ENCODE results near the gene CNDP2. TPM values are rescaled to one million over a fixed set of nuclear protein-coding genes. Genes with fewer than 3 reads are reported as not detected.

The CNDP2 gene
- total and polyA plus RNA-seq, 9 donors = 27.5 to 82.3 (median 59.5) TPM

GRCh38 chr18:74454279-74454751, 41.8 kb upstream of the CNDP2 start:
- H3K36me3 ChIP-seq (ENCODE audit: control insufficient read depth, insufficient read depth, low read length) = no peaks in the 10 kb centered on the region
- H3K9me3 ChIP-seq (replicated peaks; ENCODE audit: control insufficient read depth, low read depth, low read length) = no peaks in the 10 kb centered on the region
- H3K4me1 ChIP-seq (ENCODE audit: control insufficient read depth, insufficient read depth, low read length) = peaks cover 25% of the 10 kb centered on the region
- no peak overlapping the region for H3K27ac ChIP-seq (ENCODE audit: low read length)
- H3K27me3 ChIP-seq (ENCODE audit: control insufficient read depth, insufficient read depth, low read length) = peaks cover 58% of the 10 kb centered on the region
- no peak for DNase-seq
- no peak overlapping the region for H3K4me3 ChIP-seq (ENCODE audit: low read length)
- 90% methylated on average over 2 of the region's 9 CpGs for WGBS (ENCODE audit: insufficient coverage)

- Histone ChIP-seq H3K36me3 (ENCODE audit: control insufficient read depth, insufficient read depth, low read length) (no peaks in the 10 kb centered on the region), H3K27me3 (ENCODE audit: control insufficient read depth, insufficient read depth, low read length) (peaks cover 64% of the 10 kb centered on the region), H3K4me3 (ENCODE audit: low read length) (no peak overlapping the region), H3K4me1 (ENCODE audit: control insufficient read depth, insufficient read depth, low read length) (peaks cover 30% of the 10 kb centered on the region), H3K9me3 (replicated peaks; ENCODE audit: control insufficient read depth, low read depth, low read length) (no peaks in the 10 kb centered on the region), H3K27ac (ENCODE audit: low read length) (no peak overlapping the region)
- DNase-seq = no peak
- no CpG with 5 or more reads among the region's 10 CpGs for WGBS (ENCODE audit: insufficient coverage)
Measured at GRCh38 chr18:74455386-74455785, 40.8 kb upstream of the CNDP2 start.

- 0% methylated on average over 5 of the region's 7 CpGs for WGBS (ENCODE audit: insufficient coverage)
- Histone ChIP-seq H3K36me3 (ENCODE audit: control insufficient read depth, insufficient read depth, low read length) (no peaks in the 10 kb centered on the region), H3K4me3 (ENCODE audit: low read length) (peak overlapping the region; percentile 58), H3K4me1 (ENCODE audit: control insufficient read depth, insufficient read depth, low read length) (peaks cover 34% of the 10 kb centered on the region), H3K27me3 (ENCODE audit: control insufficient read depth, insufficient read depth, low read length) (peaks cover 64% of the 10 kb centered on the region), H3K27ac (ENCODE audit: low read length) (no peak overlapping the region), H3K9me3 (replicated peaks; ENCODE audit: control insufficient read depth, low read depth, low read length) (no peaks in the 10 kb centered on the region)
- DNase-seq = no peak
Measured at GRCh38 chr18:74456017-74456348, 40.2 kb upstream of the CNDP2 start.

- no peaks in the 10 kb centered on the region for H3K36me3 ChIP-seq (ENCODE audit: control insufficient read depth, insufficient read depth, low read length)
- H3K4me3 ChIP-seq (ENCODE audit: low read length) = peak overlapping the region; percentile 58
- peak overlapping the region; percentile 47 for H3K27ac ChIP-seq (ENCODE audit: low read length)
- DNase-seq = peak; percentile 45
- peaks cover 34% of the 10 kb centered on the region for H3K4me1 ChIP-seq (ENCODE audit: control insufficient read depth, insufficient read depth, low read length)
- no peaks in the 10 kb centered on the region for H3K9me3 ChIP-seq (replicated peaks; ENCODE audit: control insufficient read depth, low read depth, low read length)
- peaks cover 67% of the 10 kb centered on the region for H3K27me3 ChIP-seq (ENCODE audit: control insufficient read depth, insufficient read depth, low read length)
- under 1% methylated on average over 69 of the region's 69 CpGs for WGBS (ENCODE audit: insufficient coverage)
Measured at GRCh38 chr18:74456349-74457042, 39.7 kb upstream of the CNDP2 start.

GRCh38 chr18:74457043-74457724, 39.0 kb upstream of the CNDP2 start, which contains the start of gene DIPK1C:
TSS of gene DIPK1C (minus strand) at chr18:74457308. CDS start at chr18:74457259, 49 bp downstream.
- under 1% methylated on average over 70 of the region's 76 CpGs for WGBS (ENCODE audit: insufficient coverage)
- Histone ChIP-seq H3K4me3 (ENCODE audit: low read length) (peak within 1 kb of the TSS; percentile 58), H3K27me3 (ENCODE audit: control insufficient read depth, insufficient read depth, low read length) (peaks cover 64% of the 10 kb centered on the region), H3K27ac (ENCODE audit: low read length) (peak within 1 kb of the TSS; percentile 47), H3K36me3 (ENCODE audit: control insufficient read depth, insufficient read depth, low read length) (no peaks in the 10 kb centered on the region), H3K4me1 (ENCODE audit: control insufficient read depth, insufficient read depth, low read length) (peaks cover 34% of the 10 kb centered on the region), H3K9me3 (replicated peaks; ENCODE audit: control insufficient read depth, low read depth, low read length) (no peaks in the 10 kb centered on the region)
- peak; percentile 44 for DNase-seq

GRCh38 chr18:74457725-74458421, 38.3 kb upstream of the CNDP2 start:
- Histone ChIP-seq H3K36me3 (ENCODE audit: control insufficient read depth, insufficient read depth, low read length) (no peaks in the 10 kb centered on the region), H3K4me1 (ENCODE audit: control insufficient read depth, insufficient read depth, low read length) (peaks cover 35% of the 10 kb centered on the region), H3K4me3 (ENCODE audit: low read length) (peak overlapping the region; percentile 17), H3K9me3 (replicated peaks; ENCODE audit: control insufficient read depth, low read depth, low read length) (no peaks in the 10 kb centered on the region), H3K27me3 (ENCODE audit: control insufficient read depth, insufficient read depth, low read length) (peaks cover 62% of the 10 kb centered on the region), H3K27ac (ENCODE audit: low read length) (peak overlapping the region; percentile 29)
- DNase-seq = peak; percentile 63
- WGBS (ENCODE audit: insufficient coverage) = 20% methylated on average over 23 of the region's 34 CpGs

GRCh38 chr18:74459889-74460288, 36.3 kb upstream of the CNDP2 start:
- peak; percentile 94 for DNase-seq
- WGBS (ENCODE audit: insufficient coverage) = 29% methylated on average over 2 of the region's 7 CpGs

GRCh38 chr18:74460825-74461224, 35.3 kb upstream of the CNDP2 start:
- no peak for DNase-seq
- Histone ChIP-seq H3K27ac (ENCODE audit: low read length) (peak overlapping the region; percentile 82), H3K9me3 (replicated peaks; ENCODE audit: control insufficient read depth, low read depth, low read length) (no peaks in the 10 kb centered on the region), H3K4me3 (ENCODE audit: low read length) (no peak overlapping the region), H3K27me3 (ENCODE audit: control insufficient read depth, insufficient read depth, low read length) (peaks cover 45% of the 10 kb centered on the region), H3K4me1 (ENCODE audit: control insufficient read depth, insufficient read depth, low read length) (peaks cover 47% of the 10 kb centered on the region), H3K36me3 (ENCODE audit: control insufficient read depth, insufficient read depth, low read length) (no peaks in the 10 kb centered on the region)
- 81% methylated on average over 2 of the region's 7 CpGs for WGBS (ENCODE audit: insufficient coverage)

More at GRCh38 chr18:74459889-74460288, 36.3 kb upstream of the CNDP2 start:
- Histone ChIP-seq H3K36me3 (ENCODE audit: control insufficient read depth, insufficient read depth, low read length) (no peaks in the 10 kb centered on the region), H3K27ac (ENCODE audit: low read length) (peak overlapping the region; percentile 82), H3K9me3 (replicated peaks; ENCODE audit: control insufficient read depth, low read depth, low read length) (no peaks in the 10 kb centered on the region), H3K4me1 (ENCODE audit: control insufficient read depth, insufficient read depth, low read length) (peaks cover 47% of the 10 kb centered on the region), H3K4me3 (ENCODE audit: low read length) (no peak overlapping the region), H3K27me3 (ENCODE audit: control insufficient read depth, insufficient read depth, low read length) (peaks cover 51% of the 10 kb centered on the region)

- 26% methylated on average over 5 of the region's 8 CpGs for WGBS (ENCODE audit: insufficient coverage)
- peak; percentile 88 for DNase-seq
- H3K27ac ChIP-seq (ENCODE audit: low read length) = peak overlapping the region; percentile 16
Measured at GRCh38 chr18:74463254-74463653, 32.9 kb upstream of the CNDP2 start.

GRCh38 chr18:74463983-74464382, 32.2 kb upstream of the CNDP2 start:
- Histone ChIP-seq H3K4me3 (ENCODE audit: low read length) (no peak overlapping the region), H3K27me3 (ENCODE audit: control insufficient read depth, insufficient read depth, low read length) (peaks cover 17% of the 10 kb centered on the region), H3K36me3 (ENCODE audit: control insufficient read depth, insufficient read depth, low read length) (no peaks in the 10 kb centered on the region), H3K9me3 (replicated peaks; ENCODE audit: control insufficient read depth, low read depth, low read length) (no peaks in the 10 kb centered on the region), H3K4me1 (ENCODE audit: control insufficient read depth, insufficient read depth, low read length) (peaks cover 23% of the 10 kb centered on the region), H3K27ac (ENCODE audit: low read length) (peak overlapping the region; percentile 16)
- peak; percentile 57 for DNase-seq
- WGBS (ENCODE audit: insufficient coverage) = no CpG with 5 or more reads among the region's 1 CpG

More at GRCh38 chr18:74463254-74463653, 32.9 kb upstream of the CNDP2 start:
- no peak overlapping the region for H3K4me3 ChIP-seq (ENCODE audit: low read length)
- H3K4me1 ChIP-seq (ENCODE audit: control insufficient read depth, insufficient read depth, low read length) = peaks cover 29% of the 10 kb centered on the region
- H3K27me3 ChIP-seq (ENCODE audit: control insufficient read depth, insufficient read depth, low read length) = peaks cover 24% of the 10 kb centered on the region
- no peaks in the 10 kb centered on the region for H3K36me3 ChIP-seq (ENCODE audit: control insufficient read depth, insufficient read depth, low read length)
- H3K9me3 ChIP-seq (replicated peaks; ENCODE audit: control insufficient read depth, low read depth, low read length) = no peaks in the 10 kb centered on the region
